Neural progenitor cell (in vitro differentiated cells): ENCODE measurements around the gene SLC25A51. TPM values are rescaled to one million over a fixed set of nuclear protein-coding genes. Genes with fewer than 3 reads are reported as not detected.
A peak's percentile ranks its signal among the peaks of the same experiment; 100 is the strongest.

ENCODE experiments used
- DNase-seq: peaks from one replicate; pipeline ENCODE4 v3.0.0-alpha.2; 2016; ENCODE audit warnings: low spot score
- H2AFZ ChIP-seq: fragments of 200-600 bp; sonication (generic); replicated peaks from 2 replicates; pipeline ENCODE4 v1.6.1; 2016; ENCODE audit warnings: antibody characterized with exemption
- H3F3A ChIP-seq: fragments of 200-600 bp; sonication (generic); 2 replicates; pipeline ENCODE4 v1.6.1; 2016; ENCODE audit warnings: antibody characterized with exemption, low read depth
- H3K27ac ChIP-seq: fragments of 200-600 bp; sonication (generic); 2 replicates; pipeline ENCODE4 v1.5.1; 2016; ENCODE audit warnings: mild to moderate bottlenecking
- H3K27me3 ChIP-seq: fragments of 200-600 bp; sonication (generic); 2 replicates; pipeline ENCODE4 v1.6.1; 2016; ENCODE audit warnings: mild to moderate bottlenecking, moderate library complexity
- H3K36me3 ChIP-seq: fragments of 200-600 bp; sonication (generic); 2 replicates; pipeline ENCODE4 v1.5.1; 2016
- H3K4me1 ChIP-seq: fragments of 200-600 bp; sonication (generic); 2 replicates; pipeline ENCODE4 v1.6.1; 2016; ENCODE audit warnings: mixed run types
- H3K4me2 ChIP-seq: fragments of 200-600 bp; sonication (generic); 2 replicates; pipeline ENCODE4 v1.6.1; 2016
- H3K4me3 ChIP-seq: fragments of 200-600 bp; sonication (generic); 2 replicates; pipeline ENCODE4 v1.5.1; 2016
- H3K79me2 ChIP-seq: fragments of 200-600 bp; sonication (generic); 2 replicates; pipeline ENCODE4 v1.6.1; 2016; ENCODE audit warnings: low read depth
- H3K9ac ChIP-seq: fragments of 200-600 bp; sonication (generic); 2 replicates; pipeline ENCODE4 v1.6.1; 2016
- H3K9me3 ChIP-seq: fragments of 200-600 bp; sonication (generic); 2 replicates; pipeline ENCODE4 v1.5.1; 2016; ENCODE audit warnings: low read depth
- H4K20me1 ChIP-seq: fragments of 200-600 bp; sonication (generic); 2 replicates; pipeline ENCODE4 v1.6.1; 2016; ENCODE audit warnings: low read depth
- H3K27ac Mint-ChIP-seq: 3 replicates; pipeline ENCODE4 v1.8.0; 2021; ENCODE audit warnings: mixed read lengths
- H3K27me3 Mint-ChIP-seq: 2 replicates; pipeline ENCODE4 v1.8.0; 2022; ENCODE audit warnings: low read depth, mild to moderate bottlenecking, inconsistent platforms, moderate library complexity, mixed read lengths; ENCODE audit not compliant: insufficient read depth
- H3K36me3 Mint-ChIP-seq: 3 replicates; pipeline ENCODE4 v1.8.0; 2021; ENCODE audit warnings: mixed read lengths
- H3K4me1 Mint-ChIP-seq: 3 replicates; pipeline ENCODE4 v1.8.0; 2021; ENCODE audit warnings: mixed read lengths
- H3K4me3 Mint-ChIP-seq: 3 replicates; pipeline ENCODE4 v1.8.0; 2021; ENCODE audit warnings: mild to moderate bottlenecking, moderate library complexity, mixed read lengths
- H3K9me3 Mint-ChIP-seq: 3 replicates; pipeline ENCODE4 v1.8.0; 2020; ENCODE audit warnings: mixed read lengths
- EZH2 ChIP-seq: fragments of 200-600 bp; sonication (generic); IDR thresholded peaks from 2 replicates; pipeline ENCODE4 v1.6.1; 2017; ENCODE audit warnings: antibody characterized with exemption, mild to moderate bottlenecking, moderate library complexity
- EZH2phosphoT487 ChIP-seq: fragments of 200-600 bp; sonication (generic); IDR thresholded peaks from 2 replicates; pipeline ENCODE4 v1.6.1; 2017; ENCODE audit warnings: antibody characterized with exemption
- total RNA-seq: library from RNA; depleted of rRNA; stranded (reverse); fragments of >200 nt; gene quantifications from 2 replicates; pipeline ENCODE4 v1.2.3, GENCODE V29; 2015; ENCODE audit warnings: low replicate concordance
- TF ChIP-seq, protein P1 (sequence below): fragments of 200-600 bp; sonication (generic); IDR thresholded peaks from 2 replicates; pipeline ENCODE4 v1.5.1; 2017; ENCODE audit warnings: antibody characterized with exemption, mild to moderate bottlenecking

Gene SLC25A51
- total RNA-seq, 1 donor from 2014 or later: 24.6 TPM

DNA sequence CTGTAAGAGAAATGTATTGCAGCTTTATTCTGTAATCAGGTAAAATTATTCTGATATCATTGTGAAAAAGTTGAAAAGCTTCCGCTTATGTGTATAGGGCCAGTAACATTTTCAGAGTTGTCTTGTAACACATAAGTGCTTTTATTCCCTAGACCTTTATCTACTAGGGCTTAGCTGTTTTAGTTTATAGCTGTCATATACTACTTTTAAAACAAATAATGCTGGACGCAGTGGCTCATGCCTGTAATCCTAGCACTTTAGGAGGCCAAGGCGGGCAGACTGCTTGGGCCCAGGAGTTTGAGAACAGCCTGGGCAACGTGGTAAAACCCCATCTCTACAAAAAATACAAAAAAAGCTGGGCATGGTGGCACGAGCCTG lies 33.1 kb downstream of the SLC25A51 start:
- Mint-ChIP-seq H3K27ac (no peak overlapping the region), H3K4me1 (no peaks in the 10 kb centered on the region), H3K36me3 (peaks cover 7% of the 10 kb centered on the region), H3K9me3 (peaks cover 3% of the 10 kb centered on the region), H3K4me3 (no peak overlapping the region), H3K27me3 (no peaks in the 10 kb centered on the region)
- DNase-seq: no peak
- H3K9me3 ChIP-seq: no peaks in the 10 kb centered on the region
- no peak overlapping the region for H3K4me2 ChIP-seq
- no peak overlapping the region for H3K9ac ChIP-seq
- TF ChIP-seq, protein P1, sequence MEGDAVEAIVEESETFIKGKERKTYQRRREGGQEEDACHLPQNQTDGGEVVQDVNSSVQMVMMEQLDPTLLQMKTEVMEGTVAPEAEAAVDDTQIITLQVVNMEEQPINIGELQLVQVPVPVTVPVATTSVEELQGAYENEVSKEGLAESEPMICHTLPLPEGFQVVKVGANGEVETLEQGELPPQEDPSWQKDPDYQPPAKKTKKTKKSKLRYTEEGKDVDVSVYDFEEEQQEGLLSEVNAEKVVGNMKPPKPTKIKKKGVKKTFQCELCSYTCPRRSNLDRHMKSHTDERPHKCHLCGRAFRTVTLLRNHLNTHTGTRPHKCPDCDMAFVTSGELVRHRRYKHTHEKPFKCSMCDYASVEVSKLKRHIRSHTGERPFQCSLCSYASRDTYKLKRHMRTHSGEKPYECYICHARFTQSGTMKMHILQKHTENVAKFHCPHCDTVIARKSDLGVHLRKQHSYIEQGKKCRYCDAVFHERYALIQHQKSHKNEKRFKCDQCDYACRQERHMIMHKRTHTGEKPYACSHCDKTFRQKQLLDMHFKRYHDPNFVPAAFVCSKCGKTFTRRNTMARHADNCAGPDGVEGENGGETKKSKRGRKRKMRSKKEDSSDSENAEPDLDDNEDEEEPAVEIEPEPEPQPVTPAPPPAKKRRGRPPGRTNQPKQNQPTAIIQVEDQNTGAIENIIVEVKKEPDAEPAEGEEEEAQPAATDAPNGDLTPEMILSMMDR: no peak
- TF ChIP-seq EZH2phosphoT487: no peak
- TF ChIP-seq EZH2: no peak
- H3K27ac ChIP-seq: no peak overlapping the region
- no peaks in the 10 kb centered on the region for H3K27me3 ChIP-seq
- H3F3A ChIP-seq: no peaks in the 10 kb centered on the region
- H3K4me1 ChIP-seq: no peaks in the 10 kb centered on the region
- no peaks in the 10 kb centered on the region for H3K36me3 ChIP-seq
- H4K20me1 ChIP-seq: no peaks in the 10 kb centered on the region
- H2AFZ ChIP-seq: no peak overlapping the region
- no peak overlapping the region for H3K4me3 ChIP-seq
- no peaks in the 10 kb centered on the region for H3K79me2 ChIP-seq

DNA sequence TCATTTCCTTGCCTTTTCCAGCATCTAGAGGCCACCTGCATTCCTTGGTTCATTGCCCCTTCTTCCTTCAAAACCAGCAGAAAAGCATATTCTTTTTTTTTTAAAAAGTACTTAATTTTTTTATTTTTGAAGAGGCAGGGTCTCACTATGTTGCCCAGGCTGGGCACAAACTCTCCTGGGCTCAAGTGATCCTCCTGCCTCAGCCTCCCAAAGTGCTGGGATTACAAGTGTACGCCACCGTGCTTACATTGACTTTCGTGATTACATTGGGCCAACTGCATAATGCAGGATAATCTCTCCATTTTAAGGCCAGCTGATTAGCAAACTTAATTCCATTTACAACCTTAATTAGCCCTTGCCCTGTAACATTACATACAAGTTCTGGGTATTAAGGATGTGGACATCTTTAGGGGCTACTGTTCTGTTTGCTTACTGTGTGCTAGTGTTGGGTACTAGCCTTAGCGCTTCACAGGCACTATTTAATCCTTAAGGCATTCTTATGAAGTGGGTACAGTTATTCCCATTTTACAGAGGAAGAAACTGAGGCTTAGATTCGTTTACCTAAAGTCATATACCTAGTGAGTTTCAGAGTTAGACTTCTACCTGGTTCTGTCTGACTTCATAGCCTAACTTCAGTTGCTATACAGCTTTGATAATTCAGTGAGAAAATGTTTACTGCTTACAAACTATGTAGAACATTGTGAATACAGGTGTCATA lies 33.7 kb downstream of the SLC25A51 start:
- Histone ChIP-seq H4K20me1 (no peaks in the 10 kb centered on the region), H3K27ac (no peak overlapping the region), H3K79me2 (no peaks in the 10 kb centered on the region), H3K9ac (no peak overlapping the region), H3K4me3 (no peak overlapping the region), H3K9me3 (no peaks in the 10 kb centered on the region), H2AFZ (no peak overlapping the region), H3K27me3 (no peaks in the 10 kb centered on the region), H3K36me3 (no peaks in the 10 kb centered on the region), H3K4me1 (no peaks in the 10 kb centered on the region), H3K4me2 (no peak overlapping the region), H3F3A (no peaks in the 10 kb centered on the region)
- Mint-ChIP-seq H3K36me3 (peaks cover 3% of the 10 kb centered on the region), H3K9me3 (no peaks in the 10 kb centered on the region), H3K4me1 (no peaks in the 10 kb centered on the region), H3K27me3 (no peaks in the 10 kb centered on the region), H3K4me3 (no peak overlapping the region), H3K27ac (no peak overlapping the region)
- DNase-seq: no peak
- TF ChIP-seq EZH2phosphoT487 (no peak), EZH2 (no peak)
- TF ChIP-seq, protein P1: no peak

DNA sequence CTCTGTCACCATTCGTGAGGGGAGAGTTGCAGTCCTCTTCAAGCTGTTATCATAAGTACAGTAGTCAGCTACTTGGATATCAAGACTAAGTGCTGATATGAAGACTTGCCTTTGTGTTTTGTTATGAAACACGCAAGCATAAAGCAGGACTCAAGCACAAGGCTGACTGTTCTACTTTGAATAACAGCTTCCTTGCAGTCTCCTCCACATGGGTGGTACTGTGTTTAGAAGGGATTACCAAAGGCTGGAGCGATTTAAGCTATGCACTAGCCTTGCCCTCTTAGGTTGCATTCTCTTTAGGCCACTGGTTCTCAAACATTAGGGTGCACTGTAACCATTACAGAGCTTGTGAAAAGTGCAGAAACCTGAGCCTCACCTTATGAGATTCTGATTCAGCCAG lies 41.4 kb downstream of the SLC25A51 start:
- DNase-seq: peak; percentile 2
- Mint-ChIP-seq H3K4me3 (no peak overlapping the region), H3K27ac (no peak overlapping the region), H3K36me3 (peaks cover 7% of the 10 kb centered on the region), H3K27me3 (no peaks in the 10 kb centered on the region), H3K9me3 (no peaks in the 10 kb centered on the region), H3K4me1 (no peaks in the 10 kb centered on the region)
- Histone ChIP-seq H3K4me2 (no peak overlapping the region), H3K36me3 (no peaks in the 10 kb centered on the region), H3K4me1 (no peaks in the 10 kb centered on the region), H3K27ac (no peak overlapping the region), H3K9me3 (no peaks in the 10 kb centered on the region), H2AFZ (no peak overlapping the region), H3K27me3 (no peaks in the 10 kb centered on the region), H3K79me2 (no peaks in the 10 kb centered on the region), H4K20me1 (no peaks in the 10 kb centered on the region), H3F3A (no peaks in the 10 kb centered on the region), H3K9ac (no peak overlapping the region), H3K4me3 (no peak overlapping the region)
- no peak for TF ChIP-seq EZH2
- no peak for TF ChIP-seq EZH2phosphoT487
- TF ChIP-seq, protein P1: no peak
